HuH-7 (cell line): ENCODE data around the gene GPR176.
"Not testable (repeated sequence)": the region's sequence is repeated elsewhere in the genome, so short reads cannot be mapped to it uniquely, and the experiment has no call there.

Source experiments
- DNase-seq: peaks from one replicate; pipeline ENCODE4 v3.0.0; 2011; ENCODE audit warnings: low spot score

The GPR176 gene

GRCh38 chr15:39856357-39856756 lies 63.7 kb downstream of the GPR176 start:
- no peak for DNase-seq

GRCh38 chr15:39855400-39855799 lies 64.7 kb downstream of the GPR176 start:
- no peak for DNase-seq

- DNase-seq, result no peak
Observed at GRCh38 chr15:39854161-39854560, 65.9 kb downstream of the GPR176 start.

- no peak for DNase-seq
Observed at GRCh38 chr15:39852250-39852649, 67.8 kb downstream of the GPR176 start.

- DNase-seq, result no peak
Observed at GRCh38 chr15:39851500-39852092, 68.5 kb downstream of the GPR176 start.

- no peak for DNase-seq
Observed at GRCh38 chr15:39850436-39850835, 69.6 kb downstream of the GPR176 start.

GRCh38 chr15:39846108-39846507 lies 74.0 kb downstream of the GPR176 start:
- DNase-seq, result no peak

GRCh38 chr15:39845582-39845981 lies 74.5 kb downstream of the GPR176 start:
- DNase-seq, result no peak

GRCh38 chr15:39843565-39843964 lies 76.5 kb downstream of the GPR176 start:
- no peak for DNase-seq

- DNase-seq, result no peak
Observed at GRCh38 chr15:39837454-39837853, 82.6 kb downstream of the GPR176 start.

GRCh38 chr15:39835550-39835949 lies 84.5 kb downstream of the GPR176 start:
- DNase-seq, result no peak

- DNase-seq, result no peak
Observed at GRCh38 chr15:39834256-39834655, 85.8 kb downstream of the GPR176 start.

- no peak for DNase-seq
Observed at GRCh38 chr15:39833515-39833981, 86.5 kb downstream of the GPR176 start.

GRCh38 chr15:39830166-39830565 lies 89.9 kb downstream of the GPR176 start:
- DNase-seq, result no peak

- no peak for DNase-seq
Observed at GRCh38 chr15:39828374-39828931, 91.6 kb downstream of the GPR176 start.

GRCh38 chr15:39826975-39827374 lies 93.1 kb downstream of the GPR176 start:
- DNase-seq, result no peak

- no peak for DNase-seq
Observed at GRCh38 chr15:39823634-39824033, 96.4 kb downstream of the GPR176 start.

GRCh38 chr15:39820050-39820602 lies 99.9 kb downstream of the GPR176 start:
- no peak for DNase-seq

- DNase-seq, result no peak
Observed at GRCh38 chr15:39819533-39819932, 100.5 kb downstream of the GPR176 start.

- DNase-seq, result no peak
Observed at GRCh38 chr15:39817892-39818291, 102.2 kb downstream of the GPR176 start.

- DNase-seq, result no peak
Observed at GRCh38 chr15:39814489-39814888, 105.6 kb downstream of the GPR176 start.

GRCh38 chr15:39812651-39813050 lies 107.4 kb downstream of the GPR176 start:
- DNase-seq, result not testable (repeated sequence)

GRCh38 chr15:39808909-39809308 lies 111.2 kb downstream of the GPR176 start:
- DNase-seq, result no peak

- DNase-seq, result no peak
Observed at GRCh38 chr15:39807791-39808190, 112.3 kb downstream of the GPR176 start.
